Fibroblast of skin of right quadriceps (primary cell): ENCODE results near the gene DNAH8.
A peak's percentile ranks its signal among the peaks of the same experiment; 100 is the strongest.
"Not testable (repeated sequence)": the region's sequence is repeated elsewhere in the genome, so short reads cannot be mapped to it uniquely, and the experiment has no call there.

Experiments
- DNase-seq: peaks from one replicate; pipeline ENCODE4 v3.0.0-alpha.2; 2013

Gene DNAH8

DNA sequence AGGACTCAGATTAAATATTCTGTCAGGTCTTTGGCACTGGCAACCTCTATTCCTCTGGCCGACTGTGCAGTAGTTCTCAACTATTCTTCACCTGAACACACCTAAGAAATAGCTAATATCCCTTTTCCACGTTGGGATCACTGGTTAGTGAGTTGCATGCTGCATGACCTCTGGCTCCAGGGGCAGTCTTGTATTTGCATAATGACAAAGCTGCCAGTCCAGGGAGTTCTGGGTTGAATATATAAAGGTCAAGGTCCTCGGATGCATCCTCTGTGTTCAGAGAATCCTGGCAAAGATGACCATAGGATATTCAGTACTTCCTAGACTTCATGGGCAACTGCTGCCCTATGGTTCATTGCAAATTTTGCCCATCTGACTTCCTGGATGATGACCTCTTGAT lies 131.2 kb downstream of the DNAH8 start:
- DNase-seq = no peak

- DNase-seq = peak; percentile 9
Observed at GRCh38 chr6:38846844-38847243, 131.7 kb downstream of the DNAH8 start.

- no peak for DNase-seq
Observed at GRCh38 chr6:38847497-38847896, 132.4 kb downstream of the DNAH8 start.

DNA sequence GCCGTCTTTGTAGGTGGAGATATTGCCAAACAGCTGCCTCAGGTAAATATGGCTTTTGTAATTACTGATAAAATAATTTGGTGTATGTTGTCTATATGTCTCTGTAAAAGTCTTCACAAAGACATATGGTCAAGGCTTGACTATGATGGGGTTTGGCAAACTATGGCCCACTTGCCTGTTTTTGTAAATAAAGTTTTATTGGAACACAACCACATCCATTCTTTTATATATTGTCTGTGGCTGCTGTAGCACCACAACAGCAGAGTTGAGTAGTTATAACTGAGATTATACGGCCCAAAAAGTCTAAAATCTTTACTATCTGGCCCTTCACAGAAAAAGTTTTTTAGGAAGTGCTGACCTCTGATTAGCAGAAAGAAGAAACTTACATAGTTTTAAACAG lies 133.6 kb downstream of the DNAH8 start:
- no peak for DNase-seq

DNA sequence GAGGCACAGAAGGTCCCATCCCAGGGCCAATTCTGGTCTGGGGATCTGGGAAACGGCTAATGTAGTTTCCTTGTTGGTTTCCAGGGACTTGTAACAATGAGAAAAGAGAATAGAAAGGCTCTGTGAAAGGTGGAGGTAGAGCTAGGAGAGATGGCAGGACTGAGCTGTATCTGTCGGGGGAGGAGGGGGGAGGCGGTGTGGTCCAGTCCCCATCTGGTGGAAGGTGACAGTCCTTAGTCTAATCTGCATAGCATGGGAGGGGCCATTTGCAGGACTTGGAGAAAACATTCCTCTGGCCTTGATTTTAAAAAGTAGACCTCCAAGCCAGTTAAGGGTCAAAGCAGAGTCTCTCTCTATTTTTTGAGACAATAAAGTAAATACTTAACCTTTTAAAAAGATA lies 137.1 kb downstream of the DNAH8 start:
- no peak for DNase-seq

- DNase-seq = no peak
Observed at GRCh38 chr6:38853236-38853635, 138.1 kb downstream of the DNAH8 start.

DNA sequence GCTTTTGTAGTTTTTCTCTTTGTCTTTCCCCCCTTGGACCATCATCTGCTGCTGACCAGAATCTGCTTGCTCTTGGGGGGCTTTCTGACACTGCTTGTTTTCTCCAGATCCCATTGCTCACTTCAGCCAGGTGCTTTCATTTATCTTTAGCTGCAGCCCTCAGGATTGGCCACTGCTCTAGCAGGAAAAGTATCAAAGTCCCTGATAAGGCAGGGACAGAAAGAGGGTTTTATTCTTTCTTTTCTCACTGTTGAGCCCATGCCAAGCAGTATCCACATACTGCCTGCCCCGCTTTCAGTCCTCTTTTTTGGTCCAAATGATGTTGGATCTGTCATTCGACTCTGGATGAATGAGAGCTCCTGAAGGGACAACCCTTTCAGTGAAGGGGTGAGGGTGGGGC lies 141.4 kb downstream of the DNAH8 start:
- DNase-seq = no peak

DNA sequence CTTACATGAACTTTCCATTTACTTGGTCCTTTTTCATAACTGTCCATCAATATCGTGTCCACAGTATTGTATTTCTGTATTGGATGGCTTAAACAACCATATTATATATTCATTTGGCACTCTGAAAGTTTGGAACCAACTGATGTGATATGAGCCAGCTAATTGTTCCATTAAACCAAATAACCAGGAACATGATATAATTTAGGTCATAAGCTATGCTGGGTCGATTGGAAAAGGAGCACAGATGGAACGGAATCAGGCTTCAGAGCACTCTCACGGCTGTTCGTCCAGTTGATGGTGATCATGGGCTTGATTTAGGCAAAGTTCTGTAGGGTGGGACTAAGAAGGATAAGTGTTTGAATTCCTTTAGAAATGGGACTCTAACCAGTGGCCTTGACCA lies 142.7 kb downstream of the DNAH8 start:
- no peak for DNase-seq

- no peak for DNase-seq
Observed at GRCh38 chr6:38860041-38860440, 144.9 kb downstream of the DNAH8 start.

DNA sequence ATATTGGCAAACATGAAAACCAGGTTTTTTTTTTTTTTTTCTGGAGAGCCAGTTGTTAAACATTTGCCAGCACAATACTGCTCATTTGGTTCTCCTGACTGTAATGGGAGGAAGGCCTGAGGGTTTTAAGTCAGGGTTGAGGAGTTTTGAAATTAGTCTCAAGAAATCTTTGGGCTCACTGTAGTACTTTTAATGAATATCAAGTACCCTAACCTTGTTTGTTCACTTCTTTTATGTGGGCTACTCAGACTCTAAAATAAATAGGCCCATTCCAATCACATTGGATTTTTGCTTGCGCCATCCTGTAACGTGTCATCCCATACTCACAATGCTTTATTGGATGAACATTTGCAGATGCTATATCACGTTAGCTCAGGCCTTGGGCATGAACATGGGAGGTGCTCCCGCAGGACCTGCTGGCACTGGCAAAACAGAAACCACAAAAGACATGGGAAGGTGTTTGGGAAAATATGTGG lies 146.9 kb downstream of the DNAH8 start:
- no peak for DNase-seq

GRCh38 chr6:38865521-38866174 lies 150.5 kb downstream of the DNAH8 start:
- no peak for DNase-seq

DNA sequence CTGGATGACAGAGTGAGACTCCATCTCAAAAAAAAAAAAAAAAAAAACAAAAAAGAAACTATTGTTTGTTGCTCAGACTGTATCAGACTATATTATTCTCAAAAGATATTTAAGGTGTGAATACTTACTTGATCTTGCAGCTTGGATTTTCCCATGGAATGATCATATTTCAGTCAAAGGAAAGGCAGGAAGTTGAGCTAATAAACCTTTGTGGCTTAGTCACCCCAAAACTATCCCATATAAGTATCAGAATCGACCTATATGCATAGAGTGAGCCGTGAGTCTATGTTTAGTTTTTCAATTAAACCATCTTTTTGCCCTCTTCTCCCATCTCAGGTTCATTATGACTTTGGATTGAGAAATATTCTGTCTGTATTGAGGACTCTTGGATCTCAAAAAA lies 152.6 kb downstream of the DNAH8 start:
- no peak for DNase-seq

DNA sequence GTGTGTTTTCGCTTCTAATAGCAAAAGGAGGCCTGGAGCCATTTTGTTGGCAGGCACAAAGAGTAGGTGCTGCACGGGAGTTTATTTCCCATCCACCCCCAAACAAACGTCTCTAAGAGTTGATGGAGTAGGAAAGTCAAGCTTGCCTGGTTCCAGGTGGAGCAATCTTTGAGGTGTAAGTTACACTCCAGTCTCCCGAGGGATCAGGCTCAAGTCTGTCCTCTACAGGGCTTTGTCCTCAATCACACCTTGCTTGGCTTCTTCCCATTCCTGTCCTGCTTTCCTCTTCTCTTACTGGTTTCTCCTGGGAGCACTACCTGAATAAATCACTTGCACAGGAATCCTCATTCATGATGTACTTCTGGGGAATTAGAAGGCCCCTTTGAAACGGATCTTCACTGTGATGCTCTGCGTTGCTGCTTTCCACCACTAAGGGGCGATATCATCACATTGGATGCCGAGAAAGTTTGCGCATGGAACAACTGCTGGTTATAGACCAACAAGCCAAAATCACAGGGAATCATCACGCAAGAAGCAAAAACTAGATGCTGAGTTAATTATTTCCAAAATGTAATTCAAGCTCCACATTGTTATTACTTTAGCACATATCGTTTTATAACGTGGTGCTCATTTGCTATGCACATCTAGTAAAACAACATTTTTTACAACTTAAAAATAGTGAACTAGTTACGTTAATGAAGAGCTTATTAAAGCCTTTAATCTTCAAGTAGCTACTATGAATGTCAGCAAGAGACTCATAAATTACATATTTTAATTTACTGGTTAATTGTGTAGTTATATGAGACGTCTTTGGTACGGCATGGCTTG lies 156.8 kb downstream of the DNAH8 start:
- peak; percentile 32 for DNase-seq

GRCh38 chr6:38873001-38873400 lies 157.9 kb downstream of the DNAH8 start:
- DNase-seq = no peak

- not testable (repeated sequence) for DNase-seq
Observed at GRCh38 chr6:38873816-38874215, 158.7 kb downstream of the DNAH8 start.

GRCh38 chr6:38876475-38876874 lies 161.4 kb downstream of the DNAH8 start:
- no peak for DNase-seq

GRCh38 chr6:38877721-38878120 lies 162.6 kb downstream of the DNAH8 start:
- no peak for DNase-seq

DNA sequence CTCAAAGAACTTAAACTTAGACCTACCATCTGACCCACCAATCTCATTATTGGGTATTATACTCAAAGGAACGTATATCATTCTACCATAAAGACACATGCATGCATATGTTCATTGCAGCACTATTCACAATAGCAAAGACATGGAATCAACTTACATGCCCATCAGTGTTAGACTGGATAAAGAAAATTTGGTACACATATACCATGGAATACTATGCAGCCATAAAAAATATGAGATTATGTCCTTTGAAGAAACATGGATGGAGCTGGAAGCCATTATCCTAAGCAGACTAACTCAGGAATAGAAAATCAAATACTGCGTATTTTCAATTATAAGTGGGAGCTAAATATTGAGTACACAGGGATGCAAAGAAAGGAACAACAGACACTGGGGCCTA lies 167.0 kb downstream of the DNAH8 start:
- DNase-seq = no peak

DNA sequence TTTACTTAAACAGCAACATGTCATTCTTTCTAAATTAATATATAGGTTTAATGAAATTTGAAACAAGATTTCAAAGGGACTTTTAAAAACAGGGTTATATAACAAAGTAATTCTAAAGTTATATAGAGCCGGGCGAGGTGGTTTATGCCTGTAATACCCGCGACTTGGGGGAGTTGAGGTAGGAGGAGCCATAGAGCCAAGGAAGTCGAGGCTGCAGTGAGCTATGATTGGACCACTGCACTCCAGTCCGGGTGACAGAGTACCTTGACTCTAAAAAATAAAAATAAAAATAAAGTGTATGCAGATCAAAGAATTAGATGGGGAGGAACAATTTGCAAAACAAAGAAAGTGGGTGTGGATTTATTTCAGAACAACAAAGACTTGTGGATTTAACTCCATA lies 182.4 kb downstream of the DNAH8 start:
- no peak for DNase-seq

- DNase-seq = no peak
Observed at GRCh38 chr6:38901802-38902522, 186.9 kb downstream of the DNAH8 start.

GRCh38 chr6:38906582-38906981 lies 191.5 kb downstream of the DNAH8 start:
- no peak for DNase-seq

- no peak for DNase-seq
Observed at GRCh38 chr6:38907264-38907663, 192.2 kb downstream of the DNAH8 start.

- no peak for DNase-seq
Observed at GRCh38 chr6:38909015-38909730, 194.1 kb downstream of the DNAH8 start.
